GM12891 (cell line): ENCODE data around the gene TCF20.

Source experiments
- PAX5 ChIP-seq: IDR thresholded peaks from 2 replicates; pipeline ENCODE4 v1.6.1; 2011; ENCODE audit warnings: low read length, moderate library complexity, mild to moderate bottlenecking; ENCODE audit not compliant: insufficient read depth, severe bottlenecking
- POLR2A ChIP-seq: IDR thresholded peaks from 2 replicates; pipeline ENCODE4 v1.6.1; 2011; ENCODE audit warnings: low read depth, low read length, control low read depth
- POLR2AphosphoS5 ChIP-seq: IDR thresholded peaks from 2 replicates; pipeline ENCODE4 v1.6.1; 2011; ENCODE audit warnings: low read depth, low read length, control low read depth
- POU2F2 ChIP-seq: IDR thresholded peaks from 2 replicates; pipeline ENCODE4 v1.6.1; 2011; ENCODE audit warnings: low read depth, mild to moderate bottlenecking, control low read depth, low read length, moderate library complexity
- SPI1 ChIP-seq: IDR thresholded peaks from 2 replicates; pipeline ENCODE4 v1.6.1; 2011; ENCODE audit warnings: low read depth, low read length, control low read depth
- TAF1 ChIP-seq: IDR thresholded peaks from 2 replicates; pipeline ENCODE4 v1.6.1; 2011; ENCODE audit warnings: low read depth, low read length, control low read depth

GRCh38 chr22:42286205-42286604 is 15.8 kb upstream of the TCF20 start:
- no peak for TF ChIP-seq POLR2A
- TF ChIP-seq POLR2AphosphoS5: no peak
- TF ChIP-seq TAF1: no peak
- TF ChIP-seq SPI1: no peak
- TF ChIP-seq PAX5: no peak
- no peak for TF ChIP-seq POU2F2
